HG02973 (cell line): ENCODE results near the gene STYXL1.
"Not testable (repeated sequence)": the region's sequence is repeated elsewhere in the genome, so short reads cannot be mapped to it uniquely, and the experiment has no call there.

Experiments
- ATAC-seq: cut with Tn5 transposase; IDR thresholded peaks from one replicate; pipeline ENCODE4 v1.9.1; 2021; ENCODE audit warnings: moderate library complexity; ENCODE audit not compliant: unreplicated experiment

The STYXL1 gene

DNA sequence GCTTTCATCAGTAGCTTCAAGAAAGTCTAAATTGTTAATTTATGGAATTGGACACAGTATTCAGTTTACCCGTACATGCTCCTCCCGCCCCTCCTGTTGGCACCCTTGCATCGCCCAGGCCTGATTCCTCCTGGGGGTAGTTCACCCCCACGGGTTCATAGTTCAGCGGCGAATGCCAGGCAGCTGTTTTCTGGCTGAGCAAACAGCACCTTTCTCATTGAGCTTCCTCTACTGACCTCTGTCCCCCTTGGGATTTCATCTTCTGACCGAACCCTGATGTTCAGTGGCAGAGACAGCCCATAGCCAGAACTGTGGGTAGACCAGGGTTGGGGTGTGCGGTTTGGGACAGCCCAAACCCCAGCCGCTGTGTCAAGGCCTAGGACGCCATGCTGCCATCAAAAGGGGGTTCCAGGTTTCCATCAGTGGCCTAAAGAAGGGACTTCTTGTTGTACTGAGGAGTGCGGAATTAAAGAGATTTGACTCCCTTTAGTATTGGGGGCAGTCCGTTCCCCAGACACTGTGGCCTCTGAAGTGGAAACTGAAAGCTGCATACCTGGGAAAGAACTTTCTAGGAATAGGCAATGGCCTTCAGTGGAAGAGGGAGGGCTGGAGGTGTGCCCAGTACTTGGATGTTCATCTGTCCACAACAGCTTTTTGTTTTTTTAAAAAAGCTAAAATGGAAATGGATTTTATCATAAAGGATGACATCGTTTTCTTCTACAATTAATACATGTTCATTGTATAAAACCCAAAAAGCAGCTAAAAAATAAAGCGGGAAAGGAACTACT lies 19.1 kb upstream of the STYXL1 start:
- ATAC-seq, result no peak

DNA sequence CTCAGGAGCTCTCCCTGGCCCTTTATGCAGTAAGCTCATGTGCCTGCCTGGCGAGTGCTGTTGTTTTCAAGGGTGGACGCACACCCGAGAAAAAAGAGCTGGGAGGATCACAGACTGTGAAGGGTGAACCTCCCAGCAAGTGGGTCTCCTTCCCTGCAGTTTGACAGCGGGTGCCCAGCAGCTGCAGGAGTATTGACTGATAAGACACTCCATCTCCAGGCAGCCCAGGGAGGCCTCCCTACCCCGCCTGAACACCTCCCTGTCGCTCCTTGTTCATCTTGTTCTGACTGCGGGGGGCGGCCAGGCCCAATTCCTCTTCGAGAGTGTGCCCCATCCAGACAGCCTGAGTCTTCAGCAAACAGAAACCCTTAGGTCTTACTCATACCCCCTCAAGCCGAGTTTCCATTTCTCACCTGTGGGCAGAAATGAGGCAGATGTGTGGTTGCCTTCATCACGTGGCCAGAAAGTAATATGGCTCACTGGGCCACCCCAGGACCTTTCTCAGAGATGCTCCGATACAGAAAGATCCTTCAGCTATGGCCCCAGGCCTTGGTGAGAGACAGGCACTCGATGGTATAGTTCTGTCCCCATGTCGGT lies 17.3 kb upstream of the STYXL1 start:
- ATAC-seq, result no peak

DNA sequence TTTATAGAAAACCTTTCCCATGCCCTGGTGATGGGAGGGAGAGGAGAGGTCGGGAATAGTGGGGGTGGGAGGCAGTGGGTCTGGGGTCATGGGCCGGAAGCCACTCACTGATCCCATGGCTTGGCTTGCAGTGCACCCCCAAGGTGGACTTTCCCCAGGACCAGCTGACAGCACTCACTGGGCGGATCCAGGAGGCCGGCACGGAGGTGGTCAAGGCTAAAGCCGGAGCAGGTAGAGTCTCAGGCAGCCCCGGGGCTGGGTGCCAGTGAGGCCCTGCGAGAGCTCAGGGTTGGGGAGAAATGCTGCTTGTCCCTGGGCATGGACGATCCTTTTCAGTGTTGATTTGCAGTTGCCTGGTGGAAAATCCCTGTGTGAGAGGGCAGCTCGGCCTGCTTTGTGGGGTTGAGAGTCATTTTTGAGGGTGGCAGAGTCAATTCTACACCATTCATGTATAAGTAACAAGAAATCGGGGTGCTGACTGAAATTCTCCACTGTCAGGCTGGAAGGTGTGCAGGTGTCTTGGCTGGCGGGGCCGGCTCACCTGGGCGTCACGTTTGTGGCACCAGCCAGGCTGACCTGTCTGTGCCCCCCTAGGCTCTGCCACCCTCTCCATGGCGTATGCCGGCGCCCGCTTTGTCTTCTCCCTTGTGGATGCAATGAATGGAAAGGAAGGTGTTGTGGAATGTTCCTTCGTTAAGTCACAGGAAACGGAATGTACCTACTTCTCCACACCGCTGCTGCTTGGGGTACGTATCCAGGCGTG lies 16.6 kb upstream of the STYXL1 start:
- no peak for ATAC-seq

- no peak for ATAC-seq
These were observed 15.7 kb upstream of the STYXL1 start for GRCh38 chr7:76063525-76063924.

- no peak for ATAC-seq
These were observed 15.3 kb upstream of the STYXL1 start for GRCh38 chr7:76063114-76063513.

GRCh38 chr7:76062254-76062653 lies 14.5 kb upstream of the STYXL1 start:
- no peak for ATAC-seq

- ATAC-seq, result no peak
These were observed 13.0 kb upstream of the STYXL1 start for GRCh38 chr7:76060842-76061241.

GRCh38 chr7:76058745-76059144 lies 10.9 kb upstream of the STYXL1 start:
- not testable (repeated sequence) for ATAC-seq

GRCh38 chr7:76057813-76058145 lies 10.0 kb upstream of the STYXL1 start:
- ATAC-seq, result no peak

- no peak for ATAC-seq
These were observed 9.5 kb upstream of the STYXL1 start for GRCh38 chr7:76057103-76057812.

- no peak for ATAC-seq
These were observed 8.4 kb upstream of the STYXL1 start for GRCh38 chr7:76056241-76056640.

DNA sequence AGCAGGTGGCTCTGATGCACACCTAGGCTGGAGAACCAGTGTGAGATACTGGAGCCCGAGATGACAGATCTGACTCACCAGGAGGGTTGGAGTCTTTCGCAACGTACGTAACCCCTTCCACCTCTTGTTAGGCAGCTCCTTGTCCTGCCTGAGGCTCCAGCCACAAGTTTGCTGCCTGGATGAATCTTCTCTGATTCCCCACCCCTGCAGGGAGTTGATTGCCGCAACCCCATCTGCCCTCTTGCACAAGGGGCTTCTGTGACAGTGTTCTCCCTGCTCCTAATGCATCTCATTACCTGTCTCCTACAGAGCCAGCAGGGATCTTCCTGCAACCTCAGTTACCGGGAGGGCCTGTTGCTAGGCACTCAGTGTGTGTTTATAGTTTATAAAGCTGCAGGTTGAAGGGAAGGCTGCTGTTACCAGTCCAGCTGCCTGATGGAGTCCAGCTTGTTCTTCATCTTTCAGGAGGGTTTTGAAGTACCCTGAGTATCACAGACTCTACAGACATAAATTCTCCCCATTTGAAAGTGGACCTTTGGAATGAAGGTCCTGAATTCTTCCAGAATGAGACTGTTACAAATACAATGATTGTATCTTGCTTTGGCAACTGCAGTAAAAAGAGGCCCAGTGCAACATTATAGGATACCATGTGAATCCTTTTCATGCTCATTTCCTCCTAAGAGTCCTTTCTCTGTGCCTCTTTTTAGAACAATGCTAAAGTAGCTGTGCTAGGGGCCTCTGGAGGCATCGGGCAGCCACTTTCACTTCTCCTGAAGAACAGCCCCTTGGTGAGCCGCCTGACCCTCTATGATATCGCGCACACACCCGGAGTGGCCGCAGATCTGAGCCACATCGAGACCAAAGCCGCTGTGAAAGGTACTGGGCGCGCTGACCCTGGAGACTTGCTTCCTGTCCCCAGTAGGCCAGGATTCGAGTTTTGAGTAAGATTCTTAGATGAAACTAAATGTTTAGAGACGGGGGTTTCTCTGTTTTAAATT lies 6.6 kb upstream of the STYXL1 start:
- no peak for ATAC-seq

DNA sequence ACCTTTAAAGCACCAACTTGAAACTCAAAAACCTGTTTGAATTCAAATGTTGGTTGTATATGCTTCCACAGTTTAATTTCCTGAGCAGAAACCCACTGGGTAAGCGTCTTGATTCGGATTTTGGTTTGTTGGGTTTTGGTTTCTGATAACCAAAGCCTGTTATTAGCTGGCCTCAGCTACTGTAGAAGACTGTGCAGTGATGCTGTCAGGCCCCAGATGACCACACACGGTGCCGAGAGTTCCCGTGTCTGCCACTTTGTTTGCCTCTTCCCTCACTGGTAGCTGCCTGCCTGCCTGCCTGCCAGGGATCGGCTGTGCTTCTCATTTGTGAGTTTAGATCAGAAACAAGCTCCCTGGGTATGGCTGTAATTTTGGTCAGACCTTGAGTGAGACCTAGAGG lies 5.7 kb upstream of the STYXL1 start:
- ATAC-seq, result no peak

DNA sequence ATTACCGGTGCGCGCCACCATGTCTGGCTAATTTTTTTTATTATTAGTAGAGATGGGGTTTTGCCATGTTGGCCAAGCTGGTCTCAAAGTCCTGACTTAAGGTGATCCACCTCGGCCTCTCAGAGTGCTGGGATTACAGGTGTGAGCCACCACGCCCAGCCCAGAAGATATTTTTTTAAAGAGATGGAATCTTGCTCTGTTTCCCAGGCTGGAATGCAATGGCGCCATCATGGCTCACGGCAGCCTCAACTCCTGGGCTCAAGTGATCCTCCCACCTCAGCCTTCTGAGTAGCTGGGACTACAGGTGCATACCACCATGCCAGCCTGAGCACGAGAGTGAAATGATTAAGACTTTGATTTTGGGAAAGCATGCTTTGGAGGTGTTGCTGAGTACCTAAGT lies 4.9 kb upstream of the STYXL1 start:
- not testable (repeated sequence) for ATAC-seq

DNA sequence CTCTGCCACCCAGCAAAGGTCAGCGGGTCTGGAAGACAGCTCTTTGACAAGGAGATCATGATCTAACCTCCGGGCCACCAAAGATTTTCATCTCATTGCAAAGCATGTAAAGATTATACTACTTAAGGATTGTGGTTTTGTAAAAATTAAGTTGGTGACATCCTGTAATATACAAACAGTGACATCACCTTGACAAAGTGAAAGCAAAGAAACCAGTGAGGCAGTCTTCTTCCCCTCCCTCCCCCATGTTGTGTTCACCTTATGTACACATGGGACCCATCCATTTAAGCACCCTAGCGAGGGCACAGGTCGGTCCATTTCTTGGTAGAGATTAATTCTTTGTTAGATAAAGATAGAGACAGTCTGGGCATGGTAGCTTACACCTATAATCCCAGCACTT lies 4.0 kb upstream of the STYXL1 start:
- ATAC-seq, result no peak

- no peak for ATAC-seq
These were observed 2.7 kb upstream of the STYXL1 start for GRCh38 chr7:76050545-76050944.

DNA sequence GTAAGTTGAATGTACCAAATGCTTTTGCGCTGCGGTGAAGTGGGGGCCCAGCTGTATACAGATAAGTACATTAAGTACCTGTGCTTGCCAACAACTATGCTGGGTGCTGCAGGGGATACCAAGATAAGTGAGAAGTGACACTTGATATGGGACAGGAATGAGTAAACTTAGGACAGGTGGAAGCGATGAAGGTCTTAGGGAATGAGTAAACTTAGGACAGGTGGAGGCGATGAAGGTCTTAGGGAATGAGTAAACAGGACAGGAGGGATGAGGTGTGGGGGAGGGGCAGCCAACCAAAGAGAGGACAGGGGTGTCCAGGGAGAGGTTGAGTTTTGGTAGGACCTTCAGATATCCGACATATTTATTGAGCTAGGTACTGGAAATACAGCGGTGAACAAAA lies 1.5 kb upstream of the STYXL1 start:
- ATAC-seq, result no peak

GRCh38 chr7:76048668-76048988 lies 828 bp upstream of the STYXL1 start:
- ATAC-seq, result no peak

DNA sequence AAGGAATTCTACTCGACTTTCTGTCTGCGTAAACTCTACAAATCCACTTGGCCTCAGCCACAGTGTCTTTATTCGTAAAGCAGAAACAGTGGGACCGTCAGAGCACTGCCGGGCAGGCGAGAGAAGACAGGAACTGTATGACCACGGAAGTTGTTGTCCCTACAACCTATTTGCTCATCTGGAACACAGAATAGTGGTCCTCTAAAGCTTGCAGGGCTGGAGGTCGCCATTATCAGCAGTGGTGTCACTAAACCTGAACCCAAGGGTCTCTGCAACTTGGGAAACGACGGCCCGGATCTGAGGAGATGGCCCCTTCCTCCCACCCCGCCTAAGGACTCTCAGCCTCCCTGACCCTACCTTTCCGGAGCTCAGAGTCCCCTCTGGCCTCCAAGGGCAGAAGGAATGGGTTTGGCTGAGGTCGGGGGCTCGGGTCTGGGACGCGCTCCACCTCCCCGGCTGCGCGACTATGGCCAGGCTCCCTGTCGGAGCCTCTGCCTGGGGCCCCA lies 442 bp downstream of the STYXL1 start:
- no peak for ATAC-seq

DNA sequence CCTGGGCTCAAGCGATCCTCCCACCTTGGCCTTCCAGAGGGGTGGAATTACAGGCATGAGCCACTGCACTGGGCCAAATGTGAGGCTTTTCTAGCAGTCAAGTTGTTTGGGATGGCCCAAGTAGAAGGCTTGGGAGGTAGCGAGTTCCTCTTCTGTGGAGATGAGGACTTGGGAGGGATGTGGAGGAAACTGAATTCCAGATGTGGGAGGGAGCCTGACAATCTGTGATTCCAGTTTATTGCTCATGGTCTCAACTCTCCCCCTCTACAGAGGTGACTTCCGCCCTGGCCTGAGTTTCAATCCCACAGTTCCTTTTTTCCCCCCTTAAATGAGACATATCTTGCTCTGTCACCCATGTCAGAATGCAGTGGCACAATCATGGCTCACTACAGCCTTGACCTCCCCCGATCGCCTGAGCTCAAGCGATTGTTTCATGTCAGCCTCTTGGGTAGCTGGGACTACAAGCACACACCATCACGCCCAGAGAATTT lies 3.4 kb downstream of the STYXL1 start:
- no peak for ATAC-seq
